T-cell (primary cell): Measurements from ENCODE around the gene HDGF. TPM values are rescaled to one million over a fixed set of nuclear protein-coding genes. Genes with fewer than 3 reads are reported as not detected.

Experiments
- ATAC-seq, 4 experiments: fragments of 200-7000 bp in 3 of 4; fragments of 150-1000 bp in 1 of 4; cut with Tn5 transposase; replicated peaks in 1 of 4; 1 replicate in 3 of 4; 2 replicates in 1 of 4; pipeline ENCODE4 v1.10.0; 2021; ENCODE audit warnings: moderate library complexity in 3 of 4, mild to moderate bottlenecking in 2 of 4, moderate number of reproducible peaks in 1 of 4
- CTCF ChIA-PET, 2 donors: fragments of 300-600 bp; sonication (Branson Sonifier 250); formaldehyde crosslinking; loops; one replicate each; lab custom pipeline; 2022; ENCODE audit warnings: antibody characterized with exemption in 2 of 2; lab: Charles Lee
- POLR2A ChIA-PET, 2 donors: fragments of 300-600 bp; sonication (Branson Sonifier 250); formaldehyde crosslinking; loops; one replicate each; lab custom pipeline; 2022; ENCODE audit warnings: antibody characterized with exemption in 2 of 2; lab: Charles Lee
- DNase-seq, 35 experiments: peaks; one replicate each; pipeline versions ENCODE4 v3.0.0 to v3.0.0-alpha.2; 2013 to 2023
- H3K27ac ChIP-seq: one replicate; pipeline ENCODE4 v1.5.1; 2013; ENCODE audit warnings: low read length
- H3K27me3 ChIP-seq, 2 experiments: replicated peaks in 1 of 2; 1 replicate in 1 of 2; 2 replicates in 1 of 2; pipeline versions ENCODE4 v1.6.1 to v1.7.0; 2013; ENCODE audit warnings: low read length in 1 of 2, mixed read lengths in 1 of 2; ENCODE audit not compliant: control insufficient read depth in 2 of 2, insufficient read depth in 2 of 2; ENCODE audit errors: extremely low read depth in 1 of 2
- H3K36me3 ChIP-seq, 2 donors: 1 replicate in 1 of 2; 2 replicates in 1 of 2; pipeline versions ENCODE4 v1.6.1 to v1.7.0; 2013; ENCODE audit warnings: low read length in 1 of 2; ENCODE audit not compliant: control insufficient read depth in 2 of 2, insufficient read depth in 1 of 2; ENCODE audit errors: extremely low read depth in 1 of 2
- H3K4me1 ChIP-seq, 2 experiments: 1 replicate in 1 of 2; 2 replicates in 1 of 2; pipeline versions ENCODE4 v1.6.1 to v1.7.0; 2013; ENCODE audit warnings: low read length in 2 of 2, mixed read lengths in 1 of 2; ENCODE audit not compliant: insufficient read depth in 2 of 2, control insufficient read depth in 1 of 2; ENCODE audit errors: extremely low read depth in 1 of 2
- H3K4me3 ChIP-seq, 2 donors: 1 replicate in 1 of 2; 2 replicates in 1 of 2; pipeline versions ENCODE4 v1.5.1 to v1.7.0; 2013; ENCODE audit warnings: mild to moderate bottlenecking in 2 of 2, low read length in 1 of 2, moderate library complexity in 1 of 2; ENCODE audit not compliant: control insufficient read depth in 1 of 2; ENCODE audit errors: extremely low read depth in 1 of 2
- H3K9me3 ChIP-seq: 2 replicates; pipeline ENCODE4 v1.7.0; 2013
- H3K27ac Mint-ChIP-seq, 2 donors: one replicate each; pipeline ENCODE4 v1.8.0; 2020 to 2021; ENCODE audit warnings: mild to moderate bottlenecking in 2 of 2, mixed read lengths in 2 of 2
- H3K27me3 Mint-ChIP-seq, 2 donors: one replicate each; pipeline ENCODE4 v1.8.0; 2021 to 2022; ENCODE audit warnings: mixed read lengths in 2 of 2
- H3K36me3 Mint-ChIP-seq: one replicate; pipeline ENCODE4 v1.8.0; 2021; ENCODE audit warnings: mixed read lengths
- H3K4me1 Mint-ChIP-seq, 3 donors: one replicate each; pipeline ENCODE4 v1.8.0; 2020 to 2022; ENCODE audit warnings: mixed read lengths in 3 of 3, mild to moderate bottlenecking in 1 of 3
- H3K4me3 Mint-ChIP-seq, 3 donors: one replicate each; pipeline ENCODE4 v1.8.0; 2020 to 2022; ENCODE audit warnings: mild to moderate bottlenecking in 3 of 3, mixed read lengths in 3 of 3, moderate library complexity in 3 of 3
- H3K9me3 Mint-ChIP-seq, 3 donors: one replicate each; pipeline ENCODE4 v1.8.0; 2020 to 2022; ENCODE audit warnings: mixed read lengths in 3 of 3
- WGBS: methylation state at CpG from one replicate; pipeline ENCODE4 v1.1.5; 2013; ENCODE audit warnings: missing lambda C conversion rate; ENCODE audit not compliant: insufficient coverage; 5-methylcytosine and 5-hydroxymethylcytosine counted together
- total RNA-seq, 35 experiments: library from RNA in 6 of 35; stranded (reverse) in 6 of 35; fragments of 120-200 nt in 1 of 35; gene quantifications; one replicate each; pipeline versions ENCODE4 v1.2.1 to v1.2.4 and lab custom pipeline; 2013 to 2026

The HDGF gene
- total RNA-seq, 5 donors from 2014 or later (not counting 1 experiment from before 2014, with no cell fraction given), result 72.9 to 108 (median 90.3) TPM

DNA sequence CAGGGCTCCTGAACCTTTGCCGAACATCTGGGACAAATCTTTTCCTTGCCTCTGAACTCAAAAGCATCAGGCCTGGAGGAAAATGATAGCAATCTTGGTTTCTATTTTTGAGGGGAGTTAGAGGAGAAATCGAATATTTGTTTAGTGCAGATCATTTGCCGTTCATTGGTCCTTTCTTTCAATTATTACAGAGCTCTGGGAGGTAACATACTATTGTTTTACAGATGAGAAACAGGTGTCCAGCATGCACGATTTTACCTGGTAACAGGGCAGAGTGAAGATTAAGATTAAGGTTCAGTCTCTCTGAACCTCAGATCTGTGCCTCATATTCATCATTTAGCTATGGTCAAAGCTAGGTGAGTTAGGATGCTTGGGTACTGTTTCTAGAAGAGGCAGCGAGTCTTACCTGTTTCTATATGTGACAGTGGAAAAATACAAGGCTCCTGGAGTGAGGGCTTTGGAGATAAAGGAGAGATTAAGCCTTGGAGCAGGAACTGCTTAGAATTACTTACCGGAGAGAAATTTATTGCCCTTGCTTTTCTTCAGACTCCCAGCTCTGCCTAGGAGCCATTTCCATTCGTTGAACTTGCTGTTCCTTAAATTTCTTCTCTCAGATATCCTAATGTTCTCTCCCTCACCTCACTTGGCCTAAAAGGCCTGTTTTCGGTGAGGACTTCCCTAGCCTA is 17.3 kb upstream of the HDGF start:
- H3K4me3 ChIP-seq, result peak overlapping the region; percentile 93 to 96
- no peak overlapping the region for H3K4me3 Mint-ChIP-seq
- POLR2A ChIA-PET, result no interaction called here
- no peak overlapping the region for H3K27ac Mint-ChIP-seq
- H3K4me1 Mint-ChIP-seq, result peaks cover 48 to 56% (median 54%) of the 10 kb centered on the region in 3 donors
- peaks cover 15 to 20% of the 10 kb centered on the region in 2 donors for H3K36me3 ChIP-seq
- DNase-seq, result no peak
- peaks cover 29% of the 10 kb centered on the region for H3K36me3 Mint-ChIP-seq
- H3K9me3 Mint-ChIP-seq, result no peaks in the 10 kb centered on the region
- CTCF ChIA-PET, result interaction anchor here in 1 of 2 donors (1.0 to 1.3 kb wide), 4 partner anchors 21 to 45 kb away, joined by 3 to 7 read pairs (median 4); partner anchors contain the start of genes ISG20L2 and METTL25B
- H3K27ac ChIP-seq, result peak overlapping the region; percentile 97
- peaks cover 19 to 42% of the 10 kb centered on the region in 2 experiments for H3K4me1 ChIP-seq
- no peaks in the 10 kb centered on the region for H3K27me3 Mint-ChIP-seq
- no peaks in the 10 kb centered on the region for H3K9me3 ChIP-seq
- ATAC-seq, result no peak
- WGBS, result 30% methylated on average over 5 of the region's 8 CpGs
- H3K27me3 ChIP-seq, result no peaks in the 10 kb centered on the region

DNA sequence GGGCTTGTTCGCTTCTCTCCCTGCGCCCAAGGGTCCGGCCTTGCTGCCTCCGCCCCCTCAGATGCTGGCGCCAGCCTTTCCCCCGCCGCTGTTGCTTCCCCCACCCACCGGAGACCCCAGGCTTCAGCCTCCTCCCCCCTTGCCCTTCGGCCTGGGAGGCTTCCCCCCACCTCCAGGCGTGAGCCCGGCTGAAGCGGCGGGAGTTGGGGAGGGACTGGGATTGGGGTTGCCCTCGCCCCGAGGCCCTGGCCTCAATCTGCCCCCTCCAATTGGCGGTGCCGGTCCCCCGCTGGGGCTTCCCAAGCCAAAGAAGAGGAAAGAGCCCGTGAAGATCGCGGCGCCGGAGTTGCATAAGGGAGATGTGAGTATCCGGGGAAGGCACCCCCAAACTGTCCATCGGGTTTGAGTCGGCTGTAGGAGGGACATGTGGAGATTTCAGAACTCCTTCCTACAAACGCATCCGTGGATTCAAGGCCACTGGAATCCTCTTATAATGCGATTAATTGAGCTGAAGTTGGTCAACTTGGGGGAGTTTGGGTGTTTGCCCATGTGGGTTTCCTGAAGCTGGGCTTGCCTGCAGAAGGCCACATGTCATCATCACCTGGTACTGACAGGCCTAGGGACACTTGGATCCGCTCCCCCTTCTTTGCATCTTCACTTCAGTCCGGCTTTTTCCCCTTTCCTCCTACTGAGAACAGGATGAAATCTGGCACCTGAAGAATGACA is 16.6 kb upstream of the HDGF start:
- 0% methylated on average over 2 of the region's 31 CpGs for WGBS
- no peak overlapping the region for H3K4me3 Mint-ChIP-seq
- H3K36me3 Mint-ChIP-seq, result peaks cover 22% of the 10 kb centered on the region
- ATAC-seq, result peak; percentile 1 to 4 (median 3)
- peaks cover 41 to 49% (median 47%) of the 10 kb centered on the region in 3 donors for H3K4me1 Mint-ChIP-seq
- H3K9me3 ChIP-seq, result no peaks in the 10 kb centered on the region
- ChIA-PET POLR2A (interaction anchor here in 1 of 2 donors (0.7 to 1.4 kb wide), 4 partner anchors 27 to 650 kb away, joined by 3 to 10 read pairs (median 5); partner anchors contain the start of genes ISG20L2, METTL25B and MRPL24), CTCF (interaction anchor here in 1 of 2 donors (0.6 to 2.3 kb wide), 8 partner anchors 10 to 46 kb away, joined by 3 to 16 read pairs (median 7); partner anchors contain the start of genes HDGF, ISG20L2, METTL25B and MRPL24)
- no peak overlapping the region for H3K27ac Mint-ChIP-seq
- peak overlapping the region; percentile 93 to 96 for H3K4me3 ChIP-seq
- H3K9me3 Mint-ChIP-seq, result no peaks in the 10 kb centered on the region
- DNase-seq, result peak in 12 of 35 experiments; percentile 7 to 66 (median 25)
- no peaks in the 10 kb centered on the region for H3K27me3 Mint-ChIP-seq
- H3K27ac ChIP-seq, result peak overlapping the region; percentile 97
- H3K27me3 ChIP-seq, result no peaks in the 10 kb centered on the region
- peaks cover 19 to 41% of the 10 kb centered on the region in 2 experiments for H3K4me1 ChIP-seq
- peaks cover 15 to 16% of the 10 kb centered on the region in 2 donors for H3K36me3 ChIP-seq

DNA sequence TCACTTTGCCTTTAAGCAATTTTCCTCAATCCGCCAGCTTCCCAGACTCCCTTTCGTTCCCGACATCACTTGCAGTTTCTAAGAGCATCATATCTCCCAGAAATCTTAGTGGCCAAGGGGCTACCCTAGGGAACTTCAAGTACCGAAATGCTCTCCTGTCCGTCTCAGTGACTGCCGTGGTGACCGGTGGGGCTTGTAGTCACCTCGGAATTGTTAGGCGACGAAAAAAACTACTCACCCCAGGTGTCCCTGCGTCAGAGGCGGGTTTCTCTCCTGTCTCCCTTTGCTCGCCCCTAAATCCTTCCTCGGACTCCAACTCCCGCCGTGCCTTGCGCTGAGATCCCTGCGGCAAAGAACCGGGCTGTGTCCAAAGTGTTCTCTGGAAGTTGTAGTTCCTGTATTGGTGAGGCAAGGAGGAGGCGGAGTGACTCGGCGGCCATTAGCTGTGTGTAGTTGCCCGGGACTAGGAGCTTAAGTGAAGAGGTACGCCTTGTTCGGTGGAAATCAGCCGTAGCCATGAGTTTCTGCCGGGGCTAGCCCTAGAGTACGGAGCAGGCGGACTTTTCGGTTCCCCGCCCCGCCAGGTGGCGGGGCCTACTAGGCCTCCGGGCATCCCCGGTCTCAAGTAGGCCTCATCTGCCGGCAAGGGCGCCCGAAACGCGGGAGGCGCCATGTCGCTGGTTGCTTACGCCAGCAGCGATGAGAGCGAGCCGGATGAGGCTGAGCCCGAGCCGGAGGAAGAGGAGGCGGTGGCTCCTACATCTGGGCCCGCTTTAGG is 15.8 kb upstream of the HDGF start, which contains the start of gene PRCC:
PRCC (plus strand) TSS at position 435 of the 778 bp plus-strand sequence; CDS start at position 672, 237 bp downstream.
- no peaks in the 10 kb centered on the region for H3K9me3 Mint-ChIP-seq
- peaks cover 9 to 13% of the 10 kb centered on the region in 2 donors for H3K36me3 ChIP-seq
- no peaks in the 10 kb centered on the region for H3K27me3 Mint-ChIP-seq
- peaks cover 19 to 36% of the 10 kb centered on the region in 2 experiments for H3K4me1 ChIP-seq
- POLR2A ChIA-PET, result interaction anchor here in 1 of 2 donors (0.7 to 1.4 kb wide), 4 partner anchors 27 to 649 kb away, joined by 3 to 10 read pairs (median 5); partner anchors contain the start of genes ISG20L2, METTL25B and MRPL24
- no peak within 1 kb of the TSS for H3K4me3 Mint-ChIP-seq
- H3K27me3 ChIP-seq, result no peaks in the 10 kb centered on the region
- H3K27ac Mint-ChIP-seq, result no peak within 1 kb of the TSS
- under 1% methylated on average over 40 of the region's 50 CpGs for WGBS
- peak within 1 kb of the TSS; percentile 97 for H3K27ac ChIP-seq
- H3K4me3 ChIP-seq, result peak within 1 kb of the TSS; percentile 93 to 96
- CTCF ChIA-PET, result interaction anchor here in 1 of 2 donors (0.6 to 2.3 kb wide), 6 partner anchors 9 to 41 kb away, joined by 3 to 16 read pairs (median 8); partner anchors contain the start of genes HDGF, ISG20L2, METTL25B and MRPL24
- DNase-seq (peak; percentile 92 to 100 (median 99)), ATAC-seq (peak; percentile 92 to 94 (median 93))
- H3K36me3 Mint-ChIP-seq, result peaks cover 17% of the 10 kb centered on the region
- H3K4me1 Mint-ChIP-seq, result peaks cover 34 to 41% (median 39%) of the 10 kb centered on the region in 3 donors
- no peaks in the 10 kb centered on the region for H3K9me3 ChIP-seq

DNA sequence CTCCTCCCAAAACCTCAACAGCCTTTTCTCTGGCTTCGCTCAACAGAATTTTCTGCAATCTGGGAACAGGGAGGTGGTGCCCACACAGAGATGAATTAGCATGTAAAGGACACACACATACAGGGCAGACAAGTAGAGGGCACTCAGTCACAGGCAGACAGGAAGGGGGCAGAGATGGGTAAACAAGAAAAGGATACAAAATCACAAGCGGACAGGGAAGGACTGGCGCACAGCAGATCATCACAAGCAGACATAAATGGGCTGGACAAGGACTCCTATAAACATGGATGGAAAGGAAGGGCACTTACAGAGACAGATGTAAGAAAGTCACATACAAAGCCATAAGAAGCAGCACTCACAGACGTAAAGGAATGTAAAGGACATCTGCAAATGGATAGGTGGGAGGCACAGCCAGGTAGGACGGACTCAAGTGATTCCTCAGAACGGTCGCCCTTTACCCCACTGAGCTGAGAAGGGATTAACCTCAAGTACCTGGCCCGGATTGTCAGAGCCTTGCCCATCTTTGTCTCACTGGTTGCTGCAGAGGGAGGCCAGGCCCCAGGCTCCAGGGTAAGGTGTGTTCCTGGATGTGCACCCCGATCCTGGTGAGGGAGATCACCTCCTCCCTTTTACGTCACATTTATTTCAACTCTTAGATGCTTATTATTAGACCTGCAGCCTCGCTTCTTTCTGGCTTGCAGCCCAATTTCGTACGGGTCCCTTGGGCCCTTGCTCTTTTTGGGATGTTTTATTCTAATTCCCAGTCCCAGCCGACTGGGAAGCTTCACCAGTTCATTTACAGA is 15.0 kb upstream of the HDGF start:
- CTCF ChIA-PET, result interaction anchor here in 1 of 2 donors (1.4 to 2.3 kb wide), 4 partner anchors 14 to 40 kb away, joined by 7 to 16 read pairs (median 12); partner anchors contain the start of genes HDGF, ISG20L2, METTL25B and MRPL24
- H3K4me1 Mint-ChIP-seq, result peaks cover 33 to 38% (median 33%) of the 10 kb centered on the region in 3 donors
- ATAC-seq (peak in 1 of 4 experiments; percentile 1), DNase-seq (peak in 1 of 35 experiments; percentile 11)
- Histone ChIP-seq H3K36me3 (peaks cover 5 to 13% of the 10 kb centered on the region in 2 donors), H3K27me3 (no peaks in the 10 kb centered on the region), H3K4me3 (peak overlapping the region; percentile 71 to 93), H3K4me1 (peaks cover 18 to 36% of the 10 kb centered on the region in 2 experiments), H3K9me3 (no peaks in the 10 kb centered on the region), H3K27ac (peak overlapping the region; percentile 97)
- POLR2A ChIA-PET, result interaction anchor here in 1 of 2 donors (1.0 to 1.4 kb wide), 3 partner anchors 26 to 40 kb away, joined by 3 to 10 read pairs (median 7); partner anchors contain the start of genes ISG20L2, METTL25B and MRPL24
- H3K27ac Mint-ChIP-seq, result no peak overlapping the region
- 13% methylated on average over 9 of the region's 14 CpGs for WGBS
- H3K4me3 Mint-ChIP-seq, result no peak overlapping the region
- H3K27me3 Mint-ChIP-seq, result no peaks in the 10 kb centered on the region
- H3K9me3 Mint-ChIP-seq, result no peaks in the 10 kb centered on the region
- H3K36me3 Mint-ChIP-seq, result peaks cover 17% of the 10 kb centered on the region

DNA sequence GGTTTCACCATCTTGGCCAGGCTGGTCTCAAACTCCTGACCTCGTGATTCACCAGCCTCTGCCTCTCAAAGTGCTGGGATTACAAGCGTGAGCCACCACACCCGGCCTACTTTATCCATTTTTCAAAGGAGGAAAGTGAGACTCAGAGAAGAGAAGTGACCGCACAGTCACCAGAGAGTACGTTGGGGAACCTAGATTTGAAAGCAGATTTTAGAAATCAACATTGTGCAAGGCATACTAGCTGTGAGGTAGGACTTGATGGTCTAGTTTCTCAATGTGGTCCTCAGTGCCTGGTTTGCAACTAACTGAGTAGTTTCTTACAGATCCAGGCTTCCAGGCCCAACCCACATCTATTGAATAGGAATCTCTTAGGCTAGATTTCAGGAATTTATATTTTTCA is 14.2 kb upstream of the HDGF start:
- ChIA-PET POLR2A (no interaction called here), CTCF (interaction anchor here in 1 of 2 donors (0.7 to 2.3 kb wide), 2 partner anchors 37 to 40 kb away, joined by 4 to 7 read pairs; partner anchors contain the start of genes ISG20L2 and METTL25B)
- H3K36me3 ChIP-seq, result peaks cover 5 to 7% of the 10 kb centered on the region in 2 donors
- H3K27me3 ChIP-seq, result no peaks in the 10 kb centered on the region
- H3K27ac Mint-ChIP-seq, result no peak overlapping the region
- DNase-seq (no peak), ATAC-seq (no peak)
- H3K27me3 Mint-ChIP-seq, result no peaks in the 10 kb centered on the region
- no peak overlapping the region for H3K27ac ChIP-seq
- H3K4me1 ChIP-seq, result peaks cover 18 to 29% of the 10 kb centered on the region in 2 experiments
- H3K4me1 Mint-ChIP-seq, result peaks cover 25 to 30% (median 25%) of the 10 kb centered on the region in 3 donors
- no peaks in the 10 kb centered on the region for H3K9me3 ChIP-seq
- no peak overlapping the region for H3K4me3 Mint-ChIP-seq
- H3K4me3 ChIP-seq, result no peak overlapping the region
- peaks cover 10% of the 10 kb centered on the region for H3K36me3 Mint-ChIP-seq
- 95% methylated on average over 4 of the region's 5 CpGs for WGBS
- no peaks in the 10 kb centered on the region for H3K9me3 Mint-ChIP-seq
